Astrocyte (in vitro differentiated cells and primary cell): ENCODE results near the gene ARID3C. TPM values are rescaled to one million over a fixed set of nuclear protein-coding genes. Genes with fewer than 3 reads are reported as not detected.

Experiments
- DNase-seq: peaks from one replicate; pipeline ENCODE4 v3.0.0-alpha.2; 2010; ENCODE audit warnings: low read depth
- FAIRE-seq: peaks from 2 replicates; lab custom pipeline; 2011; peaks lifted over from hg19 to GRCh38; lab: Jason Lieb, UNC
- H2AFZ ChIP-seq: 2 replicates; pipeline ENCODE4 v1.6.0; 2012; ENCODE audit warnings: low read depth, low read length, inconsistent platforms
- H3K27ac ChIP-seq: 2 replicates; pipeline ENCODE4 v1.5.1; 2011; ENCODE audit warnings: low read depth, low read length, inconsistent platforms
- H3K27me3 ChIP-seq: 2 replicates; pipeline ENCODE4 v1.6.0; 2011; ENCODE audit warnings: low read length, inconsistent platforms; ENCODE audit not compliant: insufficient read depth
- H3K36me3 ChIP-seq: 2 replicates; pipeline ENCODE4 v1.5.1; 2011; ENCODE audit warnings: low read length, inconsistent platforms; ENCODE audit not compliant: insufficient read depth
- H3K4me1 ChIP-seq: 2 replicates; pipeline ENCODE4 v1.5.1; 2011; ENCODE audit warnings: low read length, inconsistent platforms; ENCODE audit not compliant: insufficient read depth
- H3K4me2 ChIP-seq: 2 replicates; pipeline ENCODE4 v1.6.0; 2012; ENCODE audit warnings: low read length, inconsistent platforms
- H3K4me3 ChIP-seq: 2 replicates; pipeline ENCODE4 v1.5.1; 2011; ENCODE audit warnings: low read depth, mild to moderate bottlenecking, low read length, inconsistent platforms; ENCODE audit not compliant: insufficient read depth
- H3K79me2 ChIP-seq: 2 replicates; pipeline ENCODE4 v1.6.0; 2012; ENCODE audit warnings: mild to moderate bottlenecking, low read length, inconsistent platforms; ENCODE audit not compliant: insufficient read depth
- H3K9ac ChIP-seq: 2 replicates; pipeline ENCODE4 v1.6.0; 2012; ENCODE audit warnings: mild to moderate bottlenecking, low read length, inconsistent platforms
- H3K9me3 ChIP-seq: 2 replicates; pipeline ENCODE4 v1.5.1; 2012; ENCODE audit warnings: low read depth, mild to moderate bottlenecking, low read length, inconsistent platforms; ENCODE audit not compliant: insufficient read depth
- H4K20me1 ChIP-seq: 2 replicates; pipeline ENCODE4 v1.6.0; 2012; ENCODE audit warnings: low read length, inconsistent platforms; ENCODE audit not compliant: insufficient read depth
- H3K27ac Mint-ChIP-seq: one replicate; pipeline ENCODE4 v1.8.0; 2021; ENCODE audit warnings: mild to moderate bottlenecking, mixed read lengths; ENCODE audit not compliant: unreplicated experiment
- H3K27me3 Mint-ChIP-seq: one replicate; pipeline ENCODE4 v1.8.0; 2021; ENCODE audit warnings: low read depth, mixed read lengths; ENCODE audit not compliant: unreplicated experiment
- H3K36me3 Mint-ChIP-seq: one replicate; pipeline ENCODE4 v1.8.0; 2021; ENCODE audit warnings: low read depth, mixed read lengths; ENCODE audit not compliant: unreplicated experiment
- H3K4me1 Mint-ChIP-seq: one replicate; pipeline ENCODE4 v1.8.0; 2021; ENCODE audit warnings: low read depth, mixed read lengths; ENCODE audit not compliant: unreplicated experiment
- H3K4me3 Mint-ChIP-seq: one replicate; pipeline ENCODE4 v1.8.0; 2021; ENCODE audit warnings: mild to moderate bottlenecking, moderate library complexity, mixed read lengths; ENCODE audit not compliant: unreplicated experiment
- H3K9me3 Mint-ChIP-seq: one replicate; pipeline ENCODE4 v1.8.0; 2021; ENCODE audit warnings: mild to moderate bottlenecking, mixed read lengths; ENCODE audit not compliant: unreplicated experiment
- EZH2 ChIP-seq: IDR thresholded peaks from 2 replicates; pipeline ENCODE4 v1.6.1; 2012; ENCODE audit warnings: mild to moderate bottlenecking, low read length, inconsistent platforms; ENCODE audit not compliant: insufficient read depth
- total RNA-seq: library from RNA; stranded (reverse); gene quantifications from 2 replicates; pipeline ENCODE4 v1.2.1, GENCODE V29; 2021
- TF ChIP-seq, protein P1 (sequence below): IDR thresholded peaks from 2 replicates; pipeline ENCODE4 v1.5.1; 2011; ENCODE audit warnings: low read depth, mild to moderate bottlenecking, inconsistent platforms, low read length, moderate library complexity; ENCODE audit not compliant: insufficient read depth

ARID3C gene
- total RNA-seq, 1 donor from 2014 or later, result 0.16 TPM

- H2AFZ ChIP-seq, result peak overlapping the region; percentile 99
- H3K36me3 ChIP-seq, result no peaks in the 10 kb centered on the region
- H3K4me1 ChIP-seq, result peaks cover 16% of the 10 kb centered on the region
- Mint-ChIP-seq H3K27ac (peak overlapping the region; percentile 66), H3K27me3 (no peaks in the 10 kb centered on the region), H3K9me3 (no peaks in the 10 kb centered on the region), H3K4me3 (peak overlapping the region; percentile 76), H3K36me3 (peaks cover 3% of the 10 kb centered on the region), H3K4me1 (peaks cover 4% of the 10 kb centered on the region)
- peak overlapping the region; percentile 76 for H3K4me3 ChIP-seq
- H3K9ac ChIP-seq, result peak overlapping the region; percentile 83
- FAIRE-seq (no peak), DNase-seq (no peak)
- H3K27ac ChIP-seq, result no peak overlapping the region
- no peaks in the 10 kb centered on the region for H3K27me3 ChIP-seq
- peaks cover 27% of the 10 kb centered on the region for H4K20me1 ChIP-seq
- TF ChIP-seq EZH2, result no peak
- TF ChIP-seq, protein P1, sequence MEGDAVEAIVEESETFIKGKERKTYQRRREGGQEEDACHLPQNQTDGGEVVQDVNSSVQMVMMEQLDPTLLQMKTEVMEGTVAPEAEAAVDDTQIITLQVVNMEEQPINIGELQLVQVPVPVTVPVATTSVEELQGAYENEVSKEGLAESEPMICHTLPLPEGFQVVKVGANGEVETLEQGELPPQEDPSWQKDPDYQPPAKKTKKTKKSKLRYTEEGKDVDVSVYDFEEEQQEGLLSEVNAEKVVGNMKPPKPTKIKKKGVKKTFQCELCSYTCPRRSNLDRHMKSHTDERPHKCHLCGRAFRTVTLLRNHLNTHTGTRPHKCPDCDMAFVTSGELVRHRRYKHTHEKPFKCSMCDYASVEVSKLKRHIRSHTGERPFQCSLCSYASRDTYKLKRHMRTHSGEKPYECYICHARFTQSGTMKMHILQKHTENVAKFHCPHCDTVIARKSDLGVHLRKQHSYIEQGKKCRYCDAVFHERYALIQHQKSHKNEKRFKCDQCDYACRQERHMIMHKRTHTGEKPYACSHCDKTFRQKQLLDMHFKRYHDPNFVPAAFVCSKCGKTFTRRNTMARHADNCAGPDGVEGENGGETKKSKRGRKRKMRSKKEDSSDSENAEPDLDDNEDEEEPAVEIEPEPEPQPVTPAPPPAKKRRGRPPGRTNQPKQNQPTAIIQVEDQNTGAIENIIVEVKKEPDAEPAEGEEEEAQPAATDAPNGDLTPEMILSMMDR, result no peak
- peaks cover 25% of the 10 kb centered on the region for H3K79me2 ChIP-seq
- no peaks in the 10 kb centered on the region for H3K9me3 ChIP-seq
- peak overlapping the region; percentile 99 for H3K4me2 ChIP-seq
Observed at GRCh38 chr9:34638138-34638445, 9.2 kb upstream of the ARID3C start.

GRCh38 chr9:34637356-34638137 lies 8.7 kb upstream of the ARID3C start, which contains the start of gene SIGMAR1:
Gene SIGMAR1 (minus strand): TSS chr9:34637787. CDS start chr9:34637697, 90 bp downstream.
- Histone ChIP-seq H3K27me3 (no peaks in the 10 kb centered on the region), H3K4me2 (peak within 1 kb of the TSS; percentile 99), H3K79me2 (peaks cover 25% of the 10 kb centered on the region), H3K4me3 (peak within 1 kb of the TSS; percentile 76), H3K36me3 (no peaks in the 10 kb centered on the region), H3K9me3 (no peaks in the 10 kb centered on the region), H3K4me1 (peaks cover 16% of the 10 kb centered on the region), H2AFZ (peak within 1 kb of the TSS; percentile 99), H3K27ac (peak within 1 kb of the TSS; percentile 53), H3K9ac (peak within 1 kb of the TSS; percentile 83), H4K20me1 (peaks cover 27% of the 10 kb centered on the region)
- DNase-seq (peak; percentile 87), FAIRE-seq (no peak)
- TF ChIP-seq, protein P1, result no peak
- no peak for TF ChIP-seq EZH2
- Mint-ChIP-seq H3K4me3 (peak within 1 kb of the TSS; percentile 87), H3K4me1 (peaks cover 4% of the 10 kb centered on the region), H3K36me3 (peaks cover 3% of the 10 kb centered on the region), H3K9me3 (no peaks in the 10 kb centered on the region), H3K27ac (peak within 1 kb of the TSS; percentile 66), H3K27me3 (peaks cover 2% of the 10 kb centered on the region)

GRCh38 chr9:34636791-34637355 lies 8.0 kb upstream of the ARID3C start:
- H3K4me1 Mint-ChIP-seq, result peaks cover 4% of the 10 kb centered on the region
- H3K27ac Mint-ChIP-seq, result peak overlapping the region; percentile 53
- Histone ChIP-seq H3K4me3 (peak overlapping the region; percentile 76), H3K79me2 (peaks cover 25% of the 10 kb centered on the region), H3K36me3 (no peaks in the 10 kb centered on the region), H2AFZ (peak overlapping the region; percentile 99), H3K9ac (peak overlapping the region; percentile 83), H3K9me3 (no peaks in the 10 kb centered on the region), H3K4me1 (peaks cover 16% of the 10 kb centered on the region), H3K27me3 (no peaks in the 10 kb centered on the region), H3K4me2 (peak overlapping the region; percentile 99), H3K27ac (peak overlapping the region; percentile 53), H4K20me1 (peaks cover 27% of the 10 kb centered on the region)
- peak overlapping the region; percentile 87 for H3K4me3 Mint-ChIP-seq
- TF ChIP-seq, protein P1, result no peak
- no peak for TF ChIP-seq EZH2
- H3K27me3 Mint-ChIP-seq, result peaks cover 7% of the 10 kb centered on the region
- no peaks in the 10 kb centered on the region for H3K9me3 Mint-ChIP-seq
- FAIRE-seq (no peak), DNase-seq (no peak)
- H3K36me3 Mint-ChIP-seq, result peaks cover 3% of the 10 kb centered on the region
